Stimulated activated naive B cell treated with anti-CD40 and anti-IgM and Interleukin-4, amounts not matched to agents 10 μg/mL and 1 μg/mL and 100 μg/mL, for 72 hours (primary cell): ENCODE measurements around the gene ZNF146.
"Not testable (repeated sequence)": the region's sequence is repeated elsewhere in the genome, so short reads cannot be mapped to it uniquely, and the experiment has no call there.

Experiments used
- ATAC-seq, 2 donors: fragments of 150-1000 bp; cut with Tn5 transposase; replicated peaks; 2 replicates each; pipeline ENCODE4 v1.10.0; 2021; ENCODE audit warnings: moderate library complexity in 1 of 2
- DNase-seq: peaks from one replicate; pipeline ENCODE4 v3.0.0; 2021
- H3K27ac Mint-ChIP-seq: one replicate; pipeline ENCODE4 v1.8.0; 2022; ENCODE audit warnings: mild to moderate bottlenecking, mixed read lengths
- H3K27me3 Mint-ChIP-seq, 2 donors: one replicate each; pipeline ENCODE4 v1.8.0; 2022; ENCODE audit warnings: mixed read lengths in 2 of 2
- H3K36me3 Mint-ChIP-seq, 2 donors: one replicate each; pipeline ENCODE4 v1.8.0; 2022; ENCODE audit warnings: mixed read lengths in 2 of 2, mild to moderate bottlenecking in 1 of 2
- H3K4me1 Mint-ChIP-seq, 2 donors: one replicate each; pipeline ENCODE4 v1.8.0; 2022; ENCODE audit warnings: mixed read lengths in 2 of 2, mild to moderate bottlenecking in 1 of 2
- H3K4me3 Mint-ChIP-seq, 2 donors: one replicate each; pipeline ENCODE4 v1.8.0; 2022; ENCODE audit warnings: mild to moderate bottlenecking in 2 of 2, mixed read lengths in 2 of 2, moderate library complexity in 1 of 2
- H3K9me3 Mint-ChIP-seq, 2 donors: one replicate each; pipeline ENCODE4 v1.8.0; 2022; ENCODE audit warnings: mixed read lengths in 2 of 2, mild to moderate bottlenecking in 1 of 2

ZNF146 gene

GRCh38 chr19:36210497-36210896, 4.4 kb upstream of the ZNF146 start:
- DNase-seq (no peak), ATAC-seq (no peak)
- Mint-ChIP-seq H3K36me3 (peaks cover 3% of the 10 kb centered on the region in 2 donors), H3K27ac (no peak overlapping the region), H3K4me3 (no peak overlapping the region), H3K27me3 (no peaks in the 10 kb centered on the region), H3K9me3 (no peaks in the 10 kb centered on the region), H3K4me1 (peaks cover 8 to 18% of the 10 kb centered on the region in 2 donors)

GRCh38 chr19:36212895-36213294, 2.0 kb upstream of the ZNF146 start:
- H3K9me3 Mint-ChIP-seq = no peaks in the 10 kb centered on the region
- no peak overlapping the region for H3K4me3 Mint-ChIP-seq

GRCh38 chr19:36215276-36216123, 594 bp downstream of the ZNF146 start:
- Mint-ChIP-seq H3K27me3 (no peaks in the 10 kb centered on the region), H3K4me1 (peaks cover 14 to 23% of the 10 kb centered on the region in 2 donors), H3K36me3 (peaks cover 16 to 19% of the 10 kb centered on the region in 2 donors), H3K27ac (no peak overlapping the region), H3K9me3 (no peaks in the 10 kb centered on the region), H3K4me3 (no peak overlapping the region)
- ATAC-seq (peak; percentile 19 to 25), DNase-seq (no peak)

More at GRCh38 chr19:36212895-36213294, 2.0 kb upstream of the ZNF146 start:
- Mint-ChIP-seq H3K4me1 (peaks cover 7 to 17% of the 10 kb centered on the region in 2 donors), H3K27me3 (no peaks in the 10 kb centered on the region), H3K36me3 (peaks cover 5 to 7% of the 10 kb centered on the region in 2 donors), H3K27ac (no peak overlapping the region)
- DNase-seq (no peak), ATAC-seq (no peak)

- no peak for DNase-seq
- Mint-ChIP-seq H3K27ac (no peak overlapping the region), H3K36me3 (peaks cover 41 to 50% of the 10 kb centered on the region in 2 donors), H3K4me1 (peaks cover 30 to 56% of the 10 kb centered on the region in 2 donors), H3K4me3 (no peak overlapping the region), H3K27me3 (no peaks in the 10 kb centered on the region), H3K9me3 (peaks cover 0 to 2% of the 10 kb centered on the region in 2 donors)
- ATAC-seq = no peak
These were observed 6.6 kb downstream of the ZNF146 start for GRCh38 chr19:36221474-36221873.

GRCh38 chr19:36222503-36222902, 7.6 kb downstream of the ZNF146 start:
- Mint-ChIP-seq H3K9me3 (peaks cover 0 to 2% of the 10 kb centered on the region in 2 donors), H3K27ac (no peak overlapping the region), H3K27me3 (no peaks in the 10 kb centered on the region), H3K4me1 (peaks cover 26 to 48% of the 10 kb centered on the region in 2 donors), H3K4me3 (no peak overlapping the region), H3K36me3 (peaks cover 37 to 50% of the 10 kb centered on the region in 2 donors)
- DNase-seq (no peak), ATAC-seq (no peak)

- Mint-ChIP-seq H3K4me1 (peaks cover 18 to 36% of the 10 kb centered on the region in 2 donors), H3K27me3 (no peaks in the 10 kb centered on the region), H3K9me3 (peaks cover 3 to 4% of the 10 kb centered on the region in 2 donors), H3K36me3 (peaks cover 40 to 58% of the 10 kb centered on the region in 2 donors), H3K27ac (peak overlapping the region; percentile 49), H3K4me3 (peak overlapping the region in 1 of 2 donors; percentile 9)
- DNase-seq (no peak), ATAC-seq (no peak)
These were observed 10.4 kb downstream of the ZNF146 start for GRCh38 chr19:36225219-36225892.

GRCh38 chr19:36233626-36234025, 18.7 kb downstream of the ZNF146 start:
- Mint-ChIP-seq H3K36me3 (peaks cover 74 to 92% of the 10 kb centered on the region in 2 donors), H3K9me3 (peaks cover 14 to 17% of the 10 kb centered on the region in 2 donors)
- not testable (repeated sequence) for H3K27ac Mint-ChIP-seq, ATAC-seq, H3K4me3 Mint-ChIP-seq, H3K27me3 Mint-ChIP-seq, DNase-seq, H3K4me1 Mint-ChIP-seq

- Mint-ChIP-seq H3K27me3 (no peaks in the 10 kb centered on the region), H3K27ac (no peak overlapping the region), H3K36me3 (peaks cover 69 to 90% of the 10 kb centered on the region in 2 donors), H3K4me3 (no peak overlapping the region), H3K4me1 (no peaks in the 10 kb centered on the region), H3K9me3 (peaks cover 15 to 16% of the 10 kb centered on the region in 2 donors)
- DNase-seq (no peak), ATAC-seq (no peak)
These were observed 21.5 kb downstream of the ZNF146 start for GRCh38 chr19:36236304-36236945.

- Mint-ChIP-seq H3K9me3 (peaks cover 15 to 16% of the 10 kb centered on the region in 2 donors), H3K27me3 (no peaks in the 10 kb centered on the region), H3K27ac (no peak overlapping the region), H3K4me3 (no peak overlapping the region), H3K4me1 (no peaks in the 10 kb centered on the region), H3K36me3 (peaks cover 67 to 85% of the 10 kb centered on the region in 2 donors)
- no peak for ATAC-seq
- DNase-seq = no peak
These were observed 22.0 kb downstream of the ZNF146 start for GRCh38 chr19:36236946-36237310.

- Mint-ChIP-seq H3K9me3 (peaks cover 18 to 19% of the 10 kb centered on the region in 2 donors), H3K4me1 (peaks cover 5 to 12% of the 10 kb centered on the region in 2 donors), H3K27me3 (peaks cover 13 to 33% of the 10 kb centered on the region in 2 donors), H3K36me3 (peaks cover 20 to 34% of the 10 kb centered on the region in 2 donors), H3K4me3 (no peak overlapping the region), H3K27ac (peak overlapping the region; percentile 71)
- DNase-seq = no peak
- ATAC-seq = no peak
These were observed 29.2 kb downstream of the ZNF146 start for GRCh38 chr19:36244066-36244465.

GRCh38 chr19:36245210-36246005, 30.5 kb downstream of the ZNF146 start:
- Mint-ChIP-seq H3K36me3 (peaks cover 11 to 21% of the 10 kb centered on the region in 2 donors), H3K4me1 (peaks cover 5 to 12% of the 10 kb centered on the region in 2 donors), H3K27ac (peak overlapping the region; percentile 31), H3K4me3 (peak overlapping the region; percentile 25 to 35), H3K27me3 (peaks cover 13 to 33% of the 10 kb centered on the region in 2 donors), H3K9me3 (peaks cover 14% of the 10 kb centered on the region in 2 donors)
- no peak for DNase-seq
- peak; percentile 36 to 42 for ATAC-seq

GRCh38 chr19:36246006-36246481, 31.1 kb downstream of the ZNF146 start:
- ATAC-seq (no peak), DNase-seq (no peak)
- H3K4me1 Mint-ChIP-seq = peaks cover 5 to 12% of the 10 kb centered on the region in 2 donors
- no peak overlapping the region for H3K27ac Mint-ChIP-seq
- H3K36me3 Mint-ChIP-seq = peaks cover 11 to 20% of the 10 kb centered on the region in 2 donors
- peaks cover 14% of the 10 kb centered on the region in 2 donors for H3K9me3 Mint-ChIP-seq
- H3K27me3 Mint-ChIP-seq = peaks cover 13 to 33% of the 10 kb centered on the region in 2 donors
- H3K4me3 Mint-ChIP-seq = peak overlapping the region; percentile 34 to 37

GRCh38 chr19:36252047-36252446, 37.1 kb downstream of the ZNF146 start:
- Mint-ChIP-seq H3K4me1 (no peaks in the 10 kb centered on the region), H3K9me3 (peaks cover 0 to 8% of the 10 kb centered on the region in 2 donors), H3K4me3 (no peak overlapping the region), H3K27me3 (no peaks in the 10 kb centered on the region), H3K27ac (no peak overlapping the region), H3K36me3 (peaks cover 8 to 9% of the 10 kb centered on the region in 2 donors)
- DNase-seq = no peak
- no peak for ATAC-seq
